ENCODE measurements around the gene TRMT10C.
A peak's percentile ranks its signal among the peaks of the same experiment; 100 is the strongest.
"Not testable (repeated sequence)": the region's sequence is repeated elsewhere in the genome, so short reads cannot be mapped to it uniquely, and the experiment has no call there.

TRMT10C gene

GRCh38 chr3:101561630-101562328, at the start of gene TRMT10C:
Gene TRMT10C, plus strand, starts transcription at chr3:101561868. Its CDS starts 2,914 bp downstream, at chr3:101564782.
- no peak for FAIRE-seq

- no peak for FAIRE-seq
These were observed 49.3 kb upstream of the TRMT10C start for GRCh38 chr3:101512396-101512645.

DNA sequence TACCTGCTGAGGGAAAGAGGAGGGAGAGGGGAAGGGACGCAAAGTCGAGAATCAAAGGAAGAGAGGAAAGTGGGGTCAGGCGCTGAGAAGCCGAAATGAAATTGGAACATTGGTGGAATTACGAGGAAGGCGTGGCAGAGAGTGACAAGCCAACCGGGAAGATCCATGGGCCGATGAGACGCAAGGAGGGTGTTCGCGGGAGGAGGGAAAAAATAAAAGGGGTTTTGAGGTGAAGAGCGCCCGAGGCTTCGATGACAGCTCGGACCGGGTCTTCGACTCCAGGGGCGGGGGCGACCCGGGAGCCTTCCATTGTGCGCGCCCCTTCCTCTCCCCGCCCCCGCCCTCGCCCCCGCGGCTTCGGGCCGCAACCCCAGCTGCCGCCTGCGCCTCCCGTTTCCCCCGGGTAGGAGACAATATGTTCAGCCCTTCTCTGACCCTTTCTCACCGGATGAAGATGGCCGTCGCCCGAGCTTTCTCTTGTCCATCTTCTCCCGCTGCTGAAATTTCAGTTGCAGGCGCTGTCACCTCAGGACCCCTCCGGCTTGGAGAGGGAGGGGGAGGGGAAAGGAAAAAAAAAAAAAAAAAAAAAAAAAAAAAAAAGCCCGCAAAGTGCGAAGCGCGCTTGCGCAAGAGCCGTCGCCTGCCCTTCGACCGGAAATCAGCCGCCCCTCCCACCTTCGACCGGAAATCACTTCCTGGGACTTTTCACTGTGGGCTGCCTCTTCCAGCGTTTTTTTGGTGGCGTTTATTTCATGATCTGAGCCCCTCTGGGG, 48.8 kb upstream of the TRMT10C start, which contains the start of gene SENP7:
SENP7 (minus strand) TSS at position 567 of the 773 bp plus-strand sequence; CDS start at position 485, 82 bp downstream.
- FAIRE-seq = peak; percentile 95

GRCh38 chr3:101513419-101513986, 48.2 kb upstream of the TRMT10C start:
- FAIRE-seq = no peak

- FAIRE-seq = no peak
These were observed 43.2 kb upstream of the TRMT10C start for GRCh38 chr3:101518421-101518871.

- FAIRE-seq = no peak
These were observed 41.8 kb upstream of the TRMT10C start for GRCh38 chr3:101519685-101520365.

- no peak for FAIRE-seq
These were observed 40.4 kb upstream of the TRMT10C start for GRCh38 chr3:101521211-101521701.

DNA sequence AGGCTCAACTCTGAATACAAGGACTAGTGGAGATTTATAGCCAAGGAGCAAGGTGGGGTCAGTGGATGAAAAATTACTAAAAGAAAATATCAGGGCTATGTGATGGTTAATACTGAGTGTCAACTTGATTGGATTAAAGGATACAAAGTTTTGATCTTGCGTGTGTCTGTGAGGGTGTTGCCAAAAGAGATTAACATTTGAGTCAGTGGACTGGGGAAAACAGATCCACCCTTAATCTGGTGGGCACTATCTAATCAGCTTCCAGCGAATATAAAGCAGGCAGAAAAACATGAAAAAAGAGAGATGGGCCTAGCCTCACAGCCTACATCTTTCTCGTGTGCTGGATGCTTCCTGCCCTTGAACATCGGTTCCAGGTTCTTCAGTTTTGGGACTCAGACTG, 34.2 kb upstream of the TRMT10C start:
- FAIRE-seq = no peak

DNA sequence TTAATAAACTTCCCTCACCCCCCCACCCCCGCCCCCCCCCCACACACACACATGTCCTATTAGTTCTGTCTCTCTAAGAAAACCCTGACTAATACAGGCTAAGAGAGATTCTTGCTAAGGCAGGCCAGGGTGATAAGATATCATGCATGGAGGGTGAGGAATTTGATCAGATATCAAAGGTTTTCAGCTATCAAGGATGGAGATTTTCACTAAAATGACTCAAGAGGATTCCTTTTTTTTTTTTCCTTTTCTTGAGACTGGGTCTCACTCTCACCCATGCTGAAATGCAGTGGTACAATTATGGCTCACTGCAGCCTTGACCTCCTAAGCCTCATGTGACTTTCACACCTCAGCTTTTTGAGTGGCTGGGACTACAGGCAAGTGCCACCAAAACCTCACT, 33.8 kb upstream of the TRMT10C start:
- FAIRE-seq = no peak

GRCh38 chr3:101529816-101530685, 31.6 kb upstream of the TRMT10C start:
- no peak for FAIRE-seq

DNA sequence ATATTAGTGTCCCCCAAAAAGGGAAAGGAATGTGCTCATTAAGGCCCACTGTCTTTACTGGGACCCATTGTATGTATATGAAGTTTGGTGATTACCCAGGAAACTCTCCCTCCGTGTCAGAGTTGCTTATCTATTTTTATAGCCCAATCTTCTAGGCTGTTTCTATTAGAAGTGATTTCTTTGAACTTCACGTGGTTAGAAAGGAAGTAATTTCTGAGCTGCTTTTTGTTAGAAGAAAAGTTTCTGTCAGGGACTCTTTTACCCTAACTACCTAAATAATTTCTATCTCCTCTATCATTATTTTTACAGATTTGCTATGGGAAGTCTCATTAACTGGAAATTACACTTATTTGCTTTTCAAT, 31.0 kb upstream of the TRMT10C start:
- no peak for FAIRE-seq

DNA sequence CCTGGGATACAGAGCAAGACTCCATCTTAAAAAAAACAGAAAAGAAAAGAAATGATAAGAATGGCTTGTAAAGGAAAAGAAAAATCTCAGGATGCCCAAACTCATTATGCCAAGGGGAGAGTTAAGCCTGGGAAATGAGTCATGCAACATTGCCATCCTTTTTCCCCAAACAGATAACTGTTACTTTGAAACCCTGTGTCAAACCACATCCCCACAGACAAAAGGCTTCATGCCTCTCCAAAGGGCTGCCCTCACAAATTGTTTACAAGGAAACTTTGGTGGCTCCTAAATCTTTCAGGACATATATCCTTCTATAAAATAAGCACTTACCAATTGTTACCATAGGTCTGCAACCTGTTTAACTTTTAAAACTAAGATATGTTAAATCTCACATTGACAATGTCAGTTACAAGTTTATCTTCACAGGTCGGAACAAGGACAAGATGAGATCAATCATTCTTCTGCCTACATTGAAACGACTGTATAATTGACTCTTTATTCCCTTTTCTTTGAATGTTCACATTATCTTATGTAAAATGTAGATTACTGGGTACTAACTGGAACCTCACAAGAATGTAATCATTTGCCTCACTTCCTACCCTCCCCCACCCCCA, 30.1 kb upstream of the TRMT10C start:
- no peak for FAIRE-seq

DNA sequence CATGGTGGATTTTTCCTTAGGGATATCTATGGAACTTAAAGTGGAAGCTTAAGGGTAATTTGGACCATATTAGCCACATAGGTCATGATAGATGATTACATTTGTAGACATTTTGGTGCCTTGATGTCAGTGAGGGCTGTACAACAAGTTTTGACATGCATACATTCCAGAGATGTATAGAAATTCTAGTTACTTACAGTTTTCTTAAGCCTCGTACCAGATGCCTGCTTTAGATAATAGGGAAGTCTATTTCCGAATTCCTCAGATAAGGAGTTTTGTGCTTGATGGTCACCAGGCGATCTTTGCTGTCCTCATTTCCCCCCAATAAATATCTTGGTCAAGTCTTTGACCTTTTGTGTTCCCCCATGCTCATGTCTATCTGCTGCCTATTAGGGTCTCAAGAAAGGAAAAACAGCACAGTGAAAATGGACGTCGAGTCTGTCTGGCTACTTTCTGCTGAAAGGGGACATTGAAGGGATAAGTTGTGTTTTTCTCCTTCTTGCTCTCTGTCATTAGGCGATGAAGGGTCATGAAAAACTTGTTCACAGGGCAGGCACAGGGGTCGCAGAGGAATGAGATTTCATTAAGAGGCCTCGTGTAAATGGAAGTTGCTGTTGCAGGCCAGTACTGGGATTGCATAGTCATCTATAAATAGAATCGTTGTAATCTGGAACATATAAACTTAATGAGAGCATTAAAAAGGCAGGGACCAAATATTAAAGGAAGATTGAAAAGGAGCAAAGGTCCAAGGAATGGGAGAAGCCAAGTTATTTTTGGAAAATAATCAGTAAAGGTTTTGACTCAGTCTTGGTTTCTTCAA, 28.7 kb upstream of the TRMT10C start:
- no peak for FAIRE-seq

DNA sequence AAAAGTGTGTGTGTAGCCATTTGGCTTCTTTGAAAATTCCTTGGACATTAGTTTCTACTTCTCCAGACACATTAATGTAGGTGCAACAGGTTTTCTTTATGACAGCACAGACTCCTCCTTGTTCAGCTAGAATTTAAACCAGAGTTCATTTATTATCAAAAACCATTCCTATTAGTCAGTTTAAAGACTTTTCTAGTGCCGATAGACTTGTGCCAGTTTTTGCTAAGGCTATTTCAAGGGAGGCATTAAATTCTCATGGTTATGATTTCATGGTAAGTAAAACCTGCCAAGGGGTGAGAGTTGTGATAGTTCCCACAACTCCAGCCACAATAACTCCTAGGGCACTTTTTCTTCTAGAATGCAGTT, 28.1 kb upstream of the TRMT10C start:
- no peak for FAIRE-seq

- FAIRE-seq = no peak
These were observed 26.4 kb upstream of the TRMT10C start for GRCh38 chr3:101535221-101535620.

DNA sequence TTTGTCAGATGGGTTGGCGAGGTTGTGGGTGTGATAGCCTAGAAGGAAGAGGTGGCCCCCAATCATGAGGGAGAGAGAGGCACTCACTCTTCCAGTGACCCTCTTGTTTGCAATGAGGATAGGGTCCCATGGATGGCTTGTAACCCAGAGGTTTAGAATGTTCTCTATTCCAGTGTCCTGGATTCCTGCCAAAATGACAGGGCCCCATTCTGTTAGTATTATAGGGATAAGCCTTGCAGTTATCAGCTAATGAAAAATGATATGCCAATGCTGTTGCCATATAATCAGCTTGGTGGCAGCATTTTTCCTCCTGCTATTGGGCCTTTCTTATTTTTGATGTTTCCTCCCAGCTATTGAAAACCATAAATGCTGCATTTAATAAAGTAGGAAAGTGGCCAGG, 25.4 kb upstream of the TRMT10C start:
- FAIRE-seq = no peak

GRCh38 chr3:101536955-101537354, 24.7 kb upstream of the TRMT10C start:
- FAIRE-seq = not testable (repeated sequence)

DNA sequence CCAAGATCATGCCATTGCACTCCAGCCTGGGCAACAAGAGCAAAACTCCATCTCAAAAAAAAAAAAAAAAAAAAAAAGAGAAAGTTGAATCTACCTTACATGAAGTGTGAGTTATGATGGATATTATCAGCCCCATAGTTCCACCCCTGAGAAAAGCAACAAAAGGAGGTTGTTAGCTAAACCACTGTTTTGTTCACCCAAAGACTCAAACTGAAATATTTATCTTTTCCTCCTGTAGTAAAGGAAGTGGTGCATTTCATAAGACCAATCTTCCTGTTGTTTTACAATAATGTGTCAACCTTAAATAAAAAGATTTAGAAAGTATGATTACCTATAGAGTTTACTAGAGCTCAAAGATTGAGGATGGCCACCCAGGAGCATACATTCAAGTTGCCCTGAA, 18.7 kb upstream of the TRMT10C start:
- no peak for FAIRE-seq

GRCh38 chr3:101544161-101544850, 17.4 kb upstream of the TRMT10C start:
- FAIRE-seq = no peak

DNA sequence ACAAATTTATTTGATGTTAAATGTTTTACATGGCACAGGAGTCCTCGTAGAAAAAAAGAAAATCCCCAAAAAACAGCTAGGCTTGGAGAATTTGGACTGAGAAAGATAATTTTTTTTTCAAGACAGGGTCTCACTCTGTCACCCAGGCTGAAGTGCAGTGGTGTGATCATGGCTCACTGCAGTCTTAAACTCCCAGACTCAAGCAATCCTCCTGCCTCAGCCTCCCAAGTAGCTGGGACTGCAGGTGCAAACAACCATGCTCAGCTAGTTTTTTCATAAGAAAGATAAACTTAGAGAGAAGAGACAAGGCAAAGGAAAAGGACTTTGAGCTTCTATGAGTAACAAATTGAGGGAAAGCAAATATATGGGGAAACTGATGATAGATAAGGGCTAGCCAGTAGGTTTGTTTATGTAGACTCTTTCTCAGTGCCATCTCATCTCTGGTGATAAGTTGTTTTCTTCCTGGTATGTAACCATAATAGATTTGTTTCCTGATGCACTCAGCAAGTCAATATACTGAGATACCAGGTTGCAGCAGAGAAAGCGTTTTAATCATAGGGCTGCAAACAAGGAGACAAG, 13.1 kb upstream of the TRMT10C start:
- FAIRE-seq = no peak
